NCI-H345 treated with DMSO at 0.1 percent for 48 hours (cell line): ENCODE results near the gene ART4.

ENCODE experiments used
- DNase-seq: peaks from one replicate; lab custom pipeline; 2025; ENCODE audit not compliant: unreplicated experiment; lab: John Stamatoyannopoulos, UW

The ART4 gene, protein sequence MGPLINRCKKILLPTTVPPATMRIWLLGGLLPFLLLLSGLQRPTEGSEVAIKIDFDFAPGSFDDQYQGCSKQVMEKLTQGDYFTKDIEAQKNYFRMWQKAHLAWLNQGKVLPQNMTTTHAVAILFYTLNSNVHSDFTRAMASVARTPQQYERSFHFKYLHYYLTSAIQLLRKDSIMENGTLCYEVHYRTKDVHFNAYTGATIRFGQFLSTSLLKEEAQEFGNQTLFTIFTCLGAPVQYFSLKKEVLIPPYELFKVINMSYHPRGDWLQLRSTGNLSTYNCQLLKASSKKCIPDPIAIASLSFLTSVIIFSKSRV

DNA sequence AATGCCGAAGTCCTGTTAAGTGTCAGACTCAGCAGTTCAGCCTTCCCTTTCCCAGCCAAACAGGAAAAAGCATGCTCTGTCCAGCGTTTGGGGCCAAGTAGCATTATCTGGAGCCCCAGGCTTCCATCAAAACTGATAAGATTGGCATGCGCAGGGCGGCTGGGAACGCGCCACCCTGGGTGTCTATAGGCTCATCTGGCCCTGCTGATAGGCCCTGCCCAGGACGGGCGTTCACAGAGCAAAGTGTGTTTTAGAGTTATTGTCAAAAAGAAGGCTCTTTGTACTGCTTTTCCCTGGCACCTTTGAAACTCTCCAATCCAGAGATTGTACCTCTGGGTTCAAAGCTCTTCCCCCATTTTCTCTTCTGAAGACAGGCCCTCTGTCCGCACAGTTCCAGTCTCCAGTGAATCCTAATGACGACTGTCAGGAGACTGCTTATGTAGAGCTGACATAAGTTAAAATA is at the start of gene ART4:
TSS of gene ART4 (minus strand) at position 102 of the 463 bp plus-strand sequence. CDS start 413 bp downstream, outside the sequence.
- DNase-seq: no peak

DNA sequence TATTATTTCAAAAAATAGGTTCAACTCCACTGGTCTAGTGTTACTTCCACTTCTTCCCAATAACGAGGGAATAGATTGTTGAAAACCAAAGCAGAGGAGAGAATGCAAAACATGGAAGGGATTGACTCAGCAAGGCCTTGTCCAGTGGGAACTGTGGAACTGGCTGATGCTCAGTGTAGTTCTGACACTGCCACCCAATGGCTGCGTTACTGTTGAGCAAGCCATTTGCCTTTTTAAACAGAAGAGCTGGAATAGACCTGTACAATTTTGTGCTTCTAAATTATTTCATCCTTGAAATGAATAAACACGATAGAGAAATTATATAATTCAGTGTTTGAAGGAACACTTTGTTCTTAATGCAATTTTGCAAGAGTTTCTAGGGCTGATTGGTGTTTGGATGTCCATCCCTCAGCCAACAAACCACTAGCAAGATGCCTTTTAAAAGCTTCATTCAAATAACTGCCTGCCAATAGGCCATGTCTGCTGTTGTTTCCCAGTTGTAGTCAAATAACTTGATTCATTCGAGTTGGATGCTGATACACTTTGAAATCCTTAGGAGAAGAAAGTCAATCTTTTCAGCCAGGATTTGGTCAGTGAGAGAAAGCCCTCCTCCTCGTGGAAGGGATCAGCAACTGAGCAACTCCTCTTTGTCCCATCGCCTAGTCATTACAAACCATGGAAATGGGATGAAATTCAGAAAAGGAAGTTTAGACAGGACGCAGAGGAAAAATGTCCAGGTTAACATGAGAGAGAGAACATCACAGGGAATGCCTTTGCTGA is 49.6 kb upstream of the ART4 start:
- no peak for DNase-seq

DNA sequence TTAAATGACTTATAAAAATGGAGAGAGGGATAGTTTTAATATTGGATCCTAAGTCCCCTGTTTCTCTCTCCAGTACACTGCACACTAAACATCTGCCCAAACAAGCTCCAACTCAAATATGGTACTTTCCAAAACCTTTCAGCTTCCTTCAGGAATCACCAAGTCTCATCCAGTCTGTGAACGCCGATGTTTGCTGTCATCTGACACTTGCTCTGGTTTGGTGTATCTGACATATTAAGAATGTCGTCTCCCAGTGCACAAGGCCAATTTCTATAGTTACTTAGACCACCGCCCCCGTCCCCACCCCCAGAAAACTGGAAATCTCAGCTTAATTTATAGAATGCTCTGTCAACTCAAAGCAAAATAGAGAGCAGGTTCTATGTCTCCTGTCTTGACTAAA is 47.4 kb upstream of the ART4 start:
- no peak for DNase-seq

DNA sequence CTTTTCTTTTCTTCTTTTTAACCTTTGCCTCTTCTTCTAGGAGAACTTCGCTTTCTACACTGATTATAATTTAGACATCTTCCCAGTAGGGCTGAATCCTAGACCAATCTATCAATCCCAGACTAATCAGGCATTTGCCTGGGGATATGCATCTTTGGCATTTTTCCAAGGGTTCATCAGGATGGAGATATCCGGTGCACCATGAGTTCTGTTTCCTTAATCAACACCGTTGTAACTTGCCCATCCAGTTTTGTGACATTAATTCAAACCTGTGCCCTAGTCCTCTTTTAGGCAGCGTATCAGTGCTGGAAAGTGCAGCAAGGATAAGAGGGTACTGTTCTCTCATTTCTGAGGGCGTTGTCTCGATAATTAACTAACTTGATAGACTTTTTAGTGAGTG is 42.9 kb upstream of the ART4 start:
- peak; percentile 72 for DNase-seq

DNA sequence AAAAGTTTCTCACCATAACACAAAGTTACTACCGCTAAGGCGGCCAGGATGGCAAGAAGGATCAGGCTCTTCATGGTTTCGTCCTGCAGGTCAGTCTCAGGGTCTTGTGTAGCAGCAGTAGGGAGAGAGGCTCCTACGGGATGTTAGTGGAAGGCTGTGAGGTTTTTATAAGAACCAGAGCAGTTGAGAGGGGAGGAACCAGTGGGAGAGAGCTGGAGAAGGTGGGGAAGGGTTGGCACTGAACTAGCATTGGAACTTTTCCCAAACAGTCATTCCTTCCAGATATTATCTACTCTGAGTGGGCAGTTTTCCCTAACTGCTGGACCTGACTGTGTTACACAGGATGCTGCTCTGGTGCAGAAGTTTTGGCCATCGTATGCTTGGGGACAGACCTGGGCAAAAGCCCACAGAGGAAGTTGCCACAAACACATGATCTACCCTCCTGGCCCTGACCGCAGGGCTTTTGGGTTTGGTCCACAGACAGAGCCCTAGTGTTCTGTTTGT is 42.4 kb upstream of the ART4 start, which contains the start of gene MGP:
TSS of gene MGP (minus strand) at position 137 of the 504 bp plus-strand sequence. CDS start at position 74, 63 bp downstream.
- DNase-seq: no peak

DNA sequence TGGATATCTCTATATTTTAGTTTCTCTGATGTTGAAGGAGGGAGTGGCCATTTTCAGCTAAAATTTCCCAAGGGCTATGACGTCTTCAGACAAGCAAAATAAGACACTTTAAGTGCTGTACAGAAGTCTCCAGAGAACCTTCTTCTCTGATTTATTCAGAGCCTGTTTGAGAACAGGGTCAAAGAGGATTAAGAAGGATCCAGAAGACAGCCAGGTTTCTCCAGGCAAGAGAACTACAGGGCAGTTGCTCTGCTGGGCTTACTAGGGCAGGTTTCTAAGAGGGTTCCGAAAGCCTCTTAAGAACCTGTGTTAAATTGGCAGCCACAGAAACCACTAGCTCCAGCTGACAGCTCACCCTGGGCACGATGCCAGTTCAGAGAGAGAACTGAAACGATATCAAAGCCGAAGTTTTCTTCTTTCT is 41.1 kb upstream of the ART4 start:
- peak; percentile 38 for DNase-seq

DNA sequence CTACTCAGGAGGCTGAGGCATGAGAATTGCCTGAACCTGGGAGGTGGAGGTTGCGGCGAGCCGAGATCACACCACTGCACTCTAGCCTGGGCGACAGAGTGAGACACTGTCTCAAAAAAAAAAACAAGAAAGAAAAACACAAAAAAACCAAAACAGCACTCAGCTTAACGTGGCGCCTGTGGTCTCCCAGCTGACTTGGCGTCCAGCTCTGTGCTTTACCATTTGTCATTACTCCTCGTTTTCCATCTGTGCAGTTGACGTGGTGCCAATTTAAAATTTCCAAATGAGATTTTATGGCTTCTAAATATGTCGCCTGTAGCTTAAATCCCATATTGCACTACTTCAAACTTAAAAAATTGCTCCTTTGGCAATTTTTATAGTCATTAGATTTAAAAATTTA is 40.4 kb upstream of the ART4 start:
- DNase-seq: no peak

DNA sequence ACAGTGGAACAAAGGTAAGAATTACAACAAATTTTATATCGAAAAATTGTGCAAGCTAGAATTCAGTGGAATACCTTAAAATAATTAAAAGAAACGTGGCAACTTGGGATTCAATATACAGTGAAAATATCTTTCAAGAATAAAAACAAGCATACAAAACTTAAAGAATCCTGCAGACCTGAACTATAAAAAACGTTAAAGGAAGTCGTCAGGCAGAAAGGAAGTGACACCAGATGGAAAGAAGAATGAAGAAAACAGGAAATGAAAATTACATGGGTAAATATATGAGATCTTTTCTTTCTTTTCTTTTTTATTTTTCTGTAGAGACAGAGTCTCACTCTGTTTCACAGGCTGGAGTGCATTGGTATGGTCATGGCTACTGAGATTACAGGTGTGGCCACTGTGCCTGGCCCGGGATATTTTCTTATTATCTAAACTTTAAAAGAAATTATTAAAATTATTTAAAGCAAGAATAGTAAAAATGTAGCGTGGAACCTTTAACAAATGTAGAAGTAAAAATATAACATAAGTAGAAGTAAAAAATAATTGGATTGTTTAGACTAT is 37.6 kb upstream of the ART4 start:
- no peak for DNase-seq

DNA sequence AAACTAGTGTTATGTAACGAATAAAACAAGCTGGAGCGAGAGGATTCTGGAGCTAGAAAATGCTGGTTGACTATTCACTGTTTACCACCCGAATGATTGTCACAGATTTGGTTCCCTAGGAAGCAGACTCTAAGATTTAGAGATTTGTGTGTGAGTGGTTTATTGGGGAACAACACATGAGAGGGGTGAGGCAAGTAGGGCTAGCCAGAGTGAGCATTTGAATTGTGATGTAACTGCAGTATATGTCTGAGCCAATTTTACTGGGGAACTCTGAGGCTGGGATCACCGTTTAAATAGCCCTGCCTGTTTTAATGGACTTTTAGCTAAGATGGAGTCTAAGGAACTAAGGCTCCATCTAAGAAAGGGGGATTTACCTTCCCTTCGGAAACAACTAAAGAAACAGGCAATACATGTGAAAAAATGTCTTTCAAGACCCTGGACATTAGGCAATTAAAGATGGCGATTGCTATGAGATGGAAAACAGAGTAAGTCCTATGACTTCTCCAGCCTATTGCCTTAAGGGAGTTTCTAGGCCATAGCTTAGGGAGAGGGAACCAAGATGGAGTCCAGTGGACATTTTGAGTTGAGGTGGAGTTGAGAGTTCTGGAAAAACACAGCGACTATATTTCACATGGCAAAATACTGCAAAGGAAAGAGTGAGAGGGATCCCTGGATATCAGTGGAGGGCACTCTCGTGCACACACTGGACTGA is 36.1 kb upstream of the ART4 start:
- DNase-seq: no peak

DNA sequence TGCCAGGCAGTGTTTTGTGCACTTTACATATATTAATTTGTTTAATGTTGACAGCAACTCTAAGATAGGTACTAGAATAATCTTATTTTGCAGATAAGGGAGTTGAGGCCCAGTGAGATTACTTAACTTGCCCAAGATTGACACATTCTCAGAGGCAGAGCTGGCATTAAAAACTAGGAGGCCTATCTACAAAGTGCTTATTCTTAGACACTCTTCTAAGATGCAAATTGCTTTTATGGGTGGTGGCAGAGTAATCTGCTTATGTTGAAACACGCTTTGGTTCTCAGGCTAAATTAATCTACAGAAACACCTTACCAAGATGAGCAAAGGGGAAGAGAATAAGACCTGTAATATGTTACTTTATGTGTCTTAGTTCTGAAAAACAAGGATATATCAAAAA is 35.2 kb upstream of the ART4 start:
- DNase-seq: no peak

DNA sequence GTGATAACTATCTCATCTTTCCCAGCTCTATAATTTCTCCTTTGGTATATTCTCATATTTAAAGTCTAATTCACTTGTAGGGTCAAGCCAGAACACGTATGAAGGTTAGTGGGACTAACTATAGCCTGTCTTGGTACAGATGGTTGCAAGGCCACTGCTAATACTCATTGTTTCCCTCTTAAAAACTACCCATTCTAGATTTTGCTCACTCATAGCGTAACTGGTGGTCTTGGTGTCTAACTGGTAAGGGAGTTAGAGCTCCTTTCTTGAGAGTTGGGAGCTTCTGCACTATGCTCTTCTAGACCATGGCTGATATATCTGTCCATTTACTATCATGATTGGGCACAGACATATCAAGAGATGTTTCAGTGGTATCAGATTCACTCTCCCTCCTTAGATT is 33.5 kb upstream of the ART4 start:
- no peak for DNase-seq

DNA sequence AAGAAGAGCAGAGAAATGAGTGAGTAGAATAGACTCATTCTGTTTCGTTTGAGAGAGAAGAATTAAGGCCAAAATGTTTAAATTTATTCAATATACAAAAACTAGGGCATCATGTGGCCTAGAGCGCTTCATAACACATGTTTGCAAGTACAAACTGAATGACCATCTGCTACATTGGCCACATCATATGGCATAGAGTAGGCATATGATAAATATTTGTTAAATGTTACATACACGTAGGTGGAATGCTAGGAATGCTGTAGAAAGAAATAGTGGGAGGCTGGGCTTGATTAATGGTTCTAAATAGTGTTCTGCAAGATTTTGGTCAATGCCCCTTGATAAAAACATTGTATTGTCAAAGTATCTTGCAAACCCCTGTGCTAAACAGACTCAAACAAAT is 31.6 kb upstream of the ART4 start:
- no peak for DNase-seq

DNA sequence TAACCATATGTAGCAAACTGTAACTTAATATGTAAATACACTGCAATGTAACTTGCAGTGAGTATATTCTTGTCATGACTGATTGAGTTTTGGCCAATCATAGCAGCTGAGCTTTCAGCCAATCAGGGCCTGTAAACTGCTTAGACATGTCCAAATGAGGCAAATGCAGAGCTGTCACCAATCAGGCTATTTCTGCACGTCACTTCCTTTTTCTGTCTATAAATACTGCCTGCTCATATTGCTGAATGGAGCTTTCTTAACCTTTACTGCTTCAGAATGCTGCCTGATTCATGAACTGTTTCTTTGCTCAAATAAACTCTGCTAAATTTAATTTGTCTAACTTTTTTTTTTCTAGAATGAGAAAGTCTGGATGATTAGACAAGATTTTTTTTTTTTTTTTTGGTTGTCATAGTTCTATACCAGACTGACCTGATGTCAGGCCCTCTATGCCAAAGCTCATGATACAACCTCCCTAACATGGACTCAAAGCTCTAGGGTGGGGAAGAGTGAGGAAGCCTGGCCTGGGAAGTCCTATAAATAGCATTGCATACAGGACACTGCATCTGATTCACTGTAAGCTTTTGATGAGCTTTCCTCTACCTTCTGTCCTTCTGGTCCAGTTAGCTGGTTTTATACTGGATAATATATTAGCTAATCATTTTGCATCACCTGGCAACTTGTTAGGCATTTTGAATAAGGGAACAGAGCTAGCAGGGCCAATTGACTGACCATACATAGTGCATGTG is 30.3 kb upstream of the ART4 start:
- no peak for DNase-seq

DNA sequence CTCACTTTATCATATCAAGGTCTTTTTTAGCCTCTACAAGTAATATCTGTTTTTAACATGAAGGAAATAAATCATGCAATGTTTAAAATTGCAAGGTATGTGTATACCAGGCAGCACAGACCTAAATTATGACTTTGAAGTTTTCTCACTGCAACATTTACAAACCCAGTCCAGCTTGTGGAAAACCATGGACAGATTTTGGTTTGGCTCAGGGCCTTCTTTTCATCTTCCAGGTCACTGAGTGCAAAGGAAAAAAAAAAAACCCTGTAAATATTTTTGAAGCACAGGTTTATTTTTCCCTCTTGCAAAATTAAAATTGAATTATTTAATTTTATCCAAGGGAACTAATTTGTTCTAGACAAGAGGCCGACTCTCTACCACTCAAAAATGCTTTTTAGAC is 28.6 kb upstream of the ART4 start:
- DNase-seq: no peak

DNA sequence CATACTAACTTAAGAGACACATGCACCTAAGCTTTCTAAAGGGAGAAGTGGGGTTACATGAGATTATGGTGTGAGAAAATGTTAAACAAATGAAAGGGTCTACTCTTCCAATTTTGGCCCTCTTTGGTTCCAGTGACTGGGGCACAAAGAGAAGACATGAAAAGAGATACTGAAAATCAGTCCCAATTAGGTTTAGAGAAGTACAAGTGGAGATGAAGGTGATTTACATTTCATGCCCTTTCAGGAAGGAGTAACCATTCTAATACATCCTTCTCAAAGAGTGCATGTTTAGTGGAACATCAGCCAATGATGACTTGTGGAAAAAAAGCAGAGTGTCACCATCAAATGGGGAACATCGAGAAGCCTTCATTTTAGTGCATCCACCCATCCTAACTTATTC is 27.9 kb upstream of the ART4 start:
- DNase-seq: no peak

DNA sequence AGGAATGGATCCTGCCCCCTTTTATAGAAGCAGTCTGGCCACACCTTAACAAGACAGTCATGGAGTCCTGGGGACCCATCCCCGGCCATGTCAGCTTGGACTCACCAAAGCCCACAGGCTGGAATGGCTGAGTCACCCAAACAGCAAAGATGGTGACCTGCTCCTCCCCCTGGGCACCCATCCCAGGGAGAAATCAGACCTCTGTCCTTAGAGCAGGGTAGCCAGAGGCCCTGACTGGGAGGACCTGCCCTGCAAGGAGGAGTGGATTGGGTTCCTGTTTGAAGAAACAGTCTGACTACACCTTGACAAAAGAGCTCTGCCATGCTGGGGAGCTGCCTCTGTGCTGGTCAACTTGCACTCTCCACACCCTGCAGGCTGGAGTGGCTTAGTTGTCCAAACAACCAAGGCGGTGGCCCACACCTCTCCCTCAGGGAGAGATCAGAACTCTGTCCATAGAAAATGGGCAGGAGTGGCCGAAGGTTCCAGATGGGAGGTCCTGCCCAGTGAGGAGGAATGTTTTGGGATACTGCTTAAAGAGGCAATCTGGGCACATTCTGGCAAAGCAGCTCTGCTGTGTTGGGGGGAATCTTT is 25.7 kb upstream of the ART4 start:
- no peak for DNase-seq

DNA sequence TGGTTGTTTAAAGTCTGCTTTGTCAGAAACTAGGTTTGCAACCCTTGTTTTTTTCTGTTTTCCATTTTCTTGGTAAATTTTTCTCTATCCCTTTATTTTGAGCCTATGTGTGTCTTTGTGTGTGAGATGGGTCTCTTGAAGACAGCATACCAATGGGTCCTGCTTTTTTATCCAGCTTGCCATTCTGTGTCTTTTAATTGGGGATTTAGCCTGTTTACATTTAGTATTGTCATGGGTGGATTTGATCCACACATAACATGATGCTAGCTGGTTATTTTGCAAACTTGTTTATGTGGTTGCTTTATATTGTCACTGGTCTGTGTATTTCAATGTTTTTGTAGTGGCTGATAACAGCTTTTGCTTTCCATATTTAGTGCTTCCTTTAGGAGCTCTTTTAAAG is 17.2 kb upstream of the ART4 start:
- no peak for DNase-seq

DNA sequence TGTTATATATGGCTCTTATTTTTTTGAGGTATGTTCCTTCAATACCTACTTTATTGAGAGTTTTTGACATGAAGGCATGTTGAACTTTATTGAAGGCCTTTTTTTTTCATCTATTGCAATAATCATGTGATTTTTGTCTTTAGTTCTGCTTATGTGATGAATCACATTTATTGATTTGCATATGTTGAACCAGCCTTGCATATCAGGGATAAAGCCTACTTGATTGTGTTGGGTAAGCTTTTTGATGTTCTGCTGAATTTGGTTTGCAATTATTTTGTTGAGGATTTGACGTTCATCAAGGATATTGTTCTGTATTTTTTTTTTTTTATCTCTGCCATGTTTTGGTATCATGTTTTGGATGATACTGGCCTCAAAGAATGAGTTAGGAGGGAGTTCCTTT is 15.2 kb upstream of the ART4 start:
- DNase-seq: no peak

DNA sequence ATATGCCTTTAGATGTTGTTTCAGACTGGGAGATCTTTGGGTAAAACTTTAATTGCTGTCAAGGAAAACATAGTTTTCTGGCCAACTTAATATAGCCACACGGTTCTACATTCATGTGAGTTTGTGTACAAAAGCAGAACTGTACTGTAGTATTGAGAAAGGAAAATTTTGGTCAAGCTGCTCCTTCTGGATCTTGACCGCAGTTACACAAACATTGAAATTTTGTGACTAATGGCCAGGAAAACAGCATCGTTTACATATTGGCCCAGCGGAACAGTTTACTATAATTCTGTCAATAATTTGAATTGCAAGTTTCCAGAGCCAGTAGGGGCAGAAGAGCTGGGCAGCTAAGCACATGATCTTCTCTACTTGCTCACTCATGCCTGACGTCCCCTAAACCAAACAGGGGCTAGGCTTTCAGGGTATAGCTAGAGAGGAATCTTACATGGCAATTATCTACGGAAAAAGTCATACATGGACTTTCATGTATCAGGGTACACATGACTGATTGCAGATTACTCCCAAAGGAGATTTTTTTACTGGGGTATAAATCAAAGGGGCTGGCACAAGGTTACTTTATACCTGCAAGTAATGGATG is 11.4 kb upstream of the ART4 start:
- no peak for DNase-seq

DNA sequence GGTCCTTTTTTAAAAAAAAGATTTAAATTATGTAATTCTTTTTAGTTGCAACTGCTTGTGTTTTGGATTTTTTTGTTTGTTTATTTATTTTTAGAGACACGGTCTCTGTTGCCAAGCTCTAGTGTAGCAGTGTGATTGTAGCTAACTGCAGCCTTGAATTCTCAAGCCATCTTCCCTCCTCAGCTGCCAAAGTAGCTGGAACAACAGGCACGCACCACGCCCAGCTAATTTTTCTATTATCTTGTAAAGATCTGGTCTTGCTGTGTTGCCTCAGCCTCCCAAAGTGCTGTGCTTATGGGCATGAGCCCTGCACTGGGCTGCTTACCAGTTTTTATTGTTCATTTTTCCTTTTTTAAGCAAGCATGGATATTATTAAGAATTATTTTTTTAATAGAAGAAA is 10.6 kb upstream of the ART4 start:
- DNase-seq: no peak
